Measurements from ENCODE around the gene NEU4.
A peak's percentile ranks its signal among the peaks of the same experiment; 100 is the strongest.
"Not testable (repeated sequence)": the region's sequence is repeated elsewhere in the genome, so short reads cannot be mapped to it uniquely, and the experiment has no call there.

NEU4 gene

DNA sequence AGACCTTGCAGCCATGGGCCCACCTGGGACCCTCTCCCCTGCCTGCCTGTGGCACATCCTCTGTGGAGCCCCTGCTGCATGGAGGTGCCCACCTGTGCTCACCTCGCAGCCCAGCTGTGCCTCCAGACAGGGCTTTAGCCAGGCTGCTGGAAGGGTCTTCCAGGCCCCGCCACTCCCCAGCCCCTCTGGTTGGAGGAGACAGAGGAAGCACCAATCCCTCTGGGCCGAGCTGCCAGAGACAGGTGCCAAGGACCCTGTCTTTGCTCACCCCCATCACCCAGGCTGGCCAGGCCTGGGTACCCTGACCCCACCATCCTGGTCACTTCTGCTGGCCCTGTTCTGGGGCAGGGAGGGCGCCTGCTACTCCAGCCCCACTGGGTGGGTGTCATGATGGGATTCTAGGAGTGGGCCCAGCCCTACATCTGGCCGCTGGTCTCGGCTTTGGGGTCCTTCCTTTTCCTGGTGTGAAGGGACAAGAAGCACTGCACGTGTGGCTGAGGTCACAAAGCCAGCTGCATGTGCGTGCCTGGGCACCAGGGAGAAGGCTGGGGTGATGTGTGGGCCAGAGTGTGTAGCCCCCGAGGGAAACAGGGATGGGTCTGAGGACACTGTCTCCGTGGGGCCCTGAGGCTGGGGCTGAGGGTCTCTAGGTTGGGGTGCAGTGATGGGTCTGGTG, 9.3 kb upstream of the NEU4 start:
- DNase-seq (ENCODE audit: low spot score) = peak; percentile 5

DNA sequence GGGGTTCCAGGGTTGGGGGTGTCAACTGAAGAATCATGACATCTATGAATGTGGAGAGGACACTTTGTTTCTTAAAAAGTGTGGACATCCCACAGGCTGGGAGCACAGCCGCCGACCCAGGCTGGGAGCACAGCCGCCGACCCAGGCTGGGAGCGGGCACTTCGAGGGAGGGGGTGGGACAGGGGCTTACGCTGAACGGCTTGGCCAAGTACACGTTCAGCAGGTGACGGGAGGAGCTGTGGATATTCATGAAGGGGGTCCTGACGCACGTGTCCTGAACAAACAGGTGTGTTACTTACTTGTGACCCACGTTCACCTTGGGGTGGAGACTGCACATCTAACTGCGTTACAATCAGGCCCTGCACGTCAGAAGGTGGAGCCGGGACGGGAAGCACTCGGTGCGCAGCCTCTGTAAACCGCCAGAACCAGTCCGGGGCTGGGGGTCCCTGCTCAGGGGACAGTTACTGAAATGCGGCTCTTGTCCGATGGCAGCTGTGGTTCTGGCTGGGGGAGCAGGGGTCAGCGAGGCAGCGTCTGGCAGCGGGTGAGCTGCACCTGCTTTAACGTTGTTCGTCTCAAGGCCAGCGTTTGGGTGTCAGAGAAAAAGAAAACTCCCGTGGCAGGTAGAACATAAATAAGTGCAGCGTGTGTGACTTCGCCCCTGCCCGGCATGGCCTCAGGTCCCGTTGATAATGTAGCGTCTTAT, 8.6 kb upstream of the NEU4 start:
- DNase-seq (ENCODE audit: low spot score) = not testable (repeated sequence)

DNA sequence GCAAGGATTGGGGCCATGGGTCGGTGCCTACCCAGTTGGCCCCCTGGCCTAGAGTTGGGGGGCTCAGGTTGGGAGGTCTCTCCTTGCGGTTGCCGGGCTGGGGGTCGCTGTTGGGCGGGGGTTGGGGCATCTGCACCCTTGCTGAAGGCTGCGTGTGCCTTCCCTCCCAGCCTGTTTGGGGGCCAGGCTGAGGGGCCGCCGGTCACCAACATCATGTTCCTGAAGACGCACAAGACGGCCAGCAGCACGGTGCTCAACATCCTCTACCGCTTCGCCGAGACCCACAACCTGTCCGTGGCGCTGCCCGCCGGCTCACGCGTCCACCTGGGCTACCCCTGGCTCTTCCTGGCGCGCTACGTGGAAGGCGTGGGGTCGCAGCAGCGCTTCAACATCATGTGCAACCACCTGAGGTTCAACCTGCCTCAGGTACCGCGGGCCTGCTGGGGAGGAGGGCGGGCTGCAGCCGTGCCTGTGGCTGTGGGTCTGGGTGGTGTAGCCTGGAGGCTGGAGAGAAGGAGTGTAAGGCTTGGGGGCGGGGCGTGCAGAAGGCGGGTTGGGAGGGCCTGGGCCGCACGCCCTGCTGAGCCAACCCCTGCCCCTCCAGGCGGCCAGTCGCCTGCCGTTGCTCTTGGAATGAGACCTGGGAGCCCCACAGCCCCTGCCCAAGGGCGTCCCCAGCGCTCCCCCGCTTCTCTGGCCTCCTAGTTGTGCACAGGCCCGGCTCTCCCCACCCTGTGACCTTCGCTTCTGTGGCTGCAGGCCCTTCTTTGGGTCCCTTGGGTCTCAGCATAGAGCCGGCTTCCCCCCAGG, 7.2 kb upstream of the NEU4 start:
- DNase-seq (ENCODE audit: low spot score) = peak; percentile 8

DNA sequence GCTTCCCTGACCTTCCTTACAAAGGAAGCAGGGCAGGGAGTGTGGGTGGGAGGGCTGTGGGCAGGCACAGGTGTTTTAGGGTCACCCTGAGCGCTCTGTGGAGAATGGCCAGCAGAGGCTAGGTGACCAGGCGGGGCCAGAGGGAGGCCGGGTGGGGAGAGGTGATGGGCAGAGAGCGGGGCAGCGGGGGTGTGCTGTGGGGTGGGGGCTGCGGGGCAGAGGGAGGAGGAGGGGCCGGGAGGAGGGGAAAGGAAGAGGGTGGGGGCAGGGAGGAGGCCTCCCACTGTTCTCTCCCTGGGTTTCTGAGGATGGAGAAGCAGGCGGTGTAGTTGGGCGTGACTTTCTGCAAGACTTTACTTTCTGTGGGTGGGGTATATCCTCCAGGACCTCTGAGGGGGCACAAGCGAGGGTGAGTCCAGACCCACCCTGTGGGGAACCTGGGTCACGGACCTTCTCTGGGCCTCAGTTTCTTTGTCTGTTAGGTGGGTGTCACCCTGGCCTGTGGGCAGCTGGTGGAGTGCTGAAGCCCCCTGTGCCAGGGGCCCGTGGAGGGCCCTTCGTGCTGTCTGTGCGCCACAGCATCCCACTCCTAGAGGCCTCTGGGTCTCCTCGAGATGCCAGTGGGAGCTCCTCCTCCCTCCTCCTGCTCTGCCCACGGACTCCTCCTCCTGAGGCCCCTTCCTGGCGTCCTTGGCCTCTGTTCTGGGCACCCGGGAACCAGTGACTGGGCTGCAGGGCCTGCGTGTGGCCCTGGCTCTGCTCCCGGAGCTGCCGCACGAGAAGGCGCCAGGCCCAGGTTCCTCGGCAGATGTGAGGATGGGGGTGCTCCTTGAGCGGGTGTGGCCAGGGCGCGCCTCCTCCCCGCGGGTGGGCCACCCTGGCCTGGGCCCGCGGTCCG, 6.3 kb upstream of the NEU4 start:
- peak; percentile 4 for DNase-seq (ENCODE audit: low spot score)

DNA sequence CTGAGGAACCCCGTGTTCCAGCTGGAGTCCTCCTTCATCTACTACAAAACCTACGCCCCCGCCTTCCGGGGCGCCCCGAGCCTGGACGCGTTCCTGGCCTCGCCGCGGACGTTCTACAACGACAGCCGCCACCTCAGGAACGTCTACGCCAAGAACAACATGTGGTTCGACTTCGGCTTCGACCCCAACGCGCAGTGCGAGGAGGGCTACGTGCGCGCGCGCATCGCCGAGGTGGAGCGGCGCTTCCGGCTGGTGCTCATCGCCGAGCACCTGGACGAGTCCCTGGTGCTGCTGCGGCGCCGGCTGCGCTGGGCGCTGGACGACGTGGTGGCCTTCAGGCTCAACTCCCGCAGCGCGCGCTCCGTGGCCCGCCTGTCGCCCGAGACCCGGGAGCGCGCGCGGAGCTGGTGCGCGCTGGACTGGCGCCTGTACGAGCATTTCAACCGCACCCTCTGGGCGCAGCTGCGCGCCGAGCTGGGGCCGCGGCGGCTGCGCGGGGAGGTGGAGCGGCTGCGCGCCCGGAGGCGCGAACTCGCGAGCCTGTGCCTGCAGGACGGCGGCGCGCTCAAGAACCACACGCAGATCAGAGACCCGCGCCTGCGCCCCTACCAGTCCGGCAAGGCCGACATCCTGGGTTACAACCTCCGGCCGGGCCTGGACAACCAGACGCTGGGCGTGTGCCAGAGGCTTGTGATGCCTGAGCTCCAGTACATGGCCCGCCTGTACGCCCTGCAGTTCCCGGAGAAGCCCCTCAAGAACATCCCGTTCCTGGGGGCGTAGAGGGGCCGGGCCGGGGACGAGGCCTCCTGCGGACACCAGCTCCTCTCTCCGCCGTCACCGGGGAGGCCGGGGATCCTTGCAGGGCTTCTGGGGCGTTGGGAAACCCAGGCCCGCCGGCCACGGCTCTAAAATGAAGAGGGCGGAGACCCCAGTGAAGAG, 5.3 kb upstream of the NEU4 start:
- peak; percentile 42 for DNase-seq (ENCODE audit: low spot score)

DNA sequence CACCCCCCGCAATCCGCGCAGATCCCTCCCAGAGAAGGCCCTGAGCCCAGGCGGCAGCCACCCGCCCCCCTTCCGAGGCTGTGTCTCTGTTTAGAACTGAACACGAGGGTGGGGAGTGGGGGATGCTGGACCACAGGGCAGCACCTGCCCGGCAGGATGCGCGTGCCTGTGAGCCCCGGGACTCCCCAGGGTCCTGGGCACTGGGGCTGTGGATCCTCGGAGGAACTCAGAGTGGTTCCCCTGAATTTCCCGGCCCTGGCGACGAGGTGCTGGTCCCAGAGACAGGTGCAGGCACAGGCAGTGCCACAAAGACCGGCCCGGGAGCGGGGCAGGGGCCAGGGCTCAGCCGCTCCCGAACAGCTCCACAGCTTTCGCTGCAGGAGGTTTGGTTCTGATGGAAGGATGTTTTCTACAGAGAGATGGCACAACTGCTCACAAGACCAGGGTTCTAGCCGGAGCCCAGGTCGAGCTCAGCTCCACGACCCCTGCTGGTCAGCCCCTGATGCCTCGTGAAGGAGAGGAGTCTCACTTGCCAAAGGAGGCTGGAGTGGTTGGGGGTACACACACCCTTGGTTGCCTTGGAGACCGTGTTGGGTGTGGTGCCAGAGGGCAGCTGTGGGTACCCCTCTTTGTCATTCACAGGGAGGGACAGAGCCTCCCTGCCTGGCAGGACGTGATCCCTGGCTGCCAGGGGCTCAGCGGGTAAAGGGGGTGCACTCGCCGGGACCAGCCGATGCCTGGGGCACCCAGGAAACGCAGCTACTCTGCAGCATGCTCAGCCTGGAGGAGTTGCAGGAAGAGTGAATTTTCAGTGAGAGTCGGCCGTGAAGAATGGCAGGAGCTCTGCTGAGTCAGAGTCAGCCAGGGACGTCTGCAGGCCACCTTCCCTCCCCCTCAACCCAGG, 4.4 kb upstream of the NEU4 start:
- DNase-seq (ENCODE audit: low spot score) = peak; percentile 59

DNA sequence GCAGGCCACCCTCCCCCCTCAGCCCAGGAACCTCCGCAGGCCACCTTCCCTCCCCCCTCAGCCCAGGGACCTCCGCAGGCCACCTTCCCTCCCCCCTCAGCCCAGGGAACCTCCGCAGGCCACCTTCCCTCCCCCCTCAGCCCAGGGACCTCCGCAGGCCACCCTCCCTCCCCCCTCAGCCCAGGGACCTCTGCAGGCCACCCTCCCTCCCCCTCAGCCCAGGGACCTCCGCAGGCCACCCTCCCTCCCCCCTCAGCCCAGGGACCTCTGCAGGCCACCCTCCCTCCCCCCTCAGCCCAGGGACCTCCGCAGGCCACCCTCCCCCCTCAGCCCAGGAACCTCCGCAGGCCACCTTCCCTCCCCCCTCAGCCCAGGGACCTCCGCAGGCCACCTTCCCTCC, 2.8 kb upstream of the NEU4 start:
- not testable (repeated sequence) for DNase-seq (ENCODE audit: low spot score)

DNA sequence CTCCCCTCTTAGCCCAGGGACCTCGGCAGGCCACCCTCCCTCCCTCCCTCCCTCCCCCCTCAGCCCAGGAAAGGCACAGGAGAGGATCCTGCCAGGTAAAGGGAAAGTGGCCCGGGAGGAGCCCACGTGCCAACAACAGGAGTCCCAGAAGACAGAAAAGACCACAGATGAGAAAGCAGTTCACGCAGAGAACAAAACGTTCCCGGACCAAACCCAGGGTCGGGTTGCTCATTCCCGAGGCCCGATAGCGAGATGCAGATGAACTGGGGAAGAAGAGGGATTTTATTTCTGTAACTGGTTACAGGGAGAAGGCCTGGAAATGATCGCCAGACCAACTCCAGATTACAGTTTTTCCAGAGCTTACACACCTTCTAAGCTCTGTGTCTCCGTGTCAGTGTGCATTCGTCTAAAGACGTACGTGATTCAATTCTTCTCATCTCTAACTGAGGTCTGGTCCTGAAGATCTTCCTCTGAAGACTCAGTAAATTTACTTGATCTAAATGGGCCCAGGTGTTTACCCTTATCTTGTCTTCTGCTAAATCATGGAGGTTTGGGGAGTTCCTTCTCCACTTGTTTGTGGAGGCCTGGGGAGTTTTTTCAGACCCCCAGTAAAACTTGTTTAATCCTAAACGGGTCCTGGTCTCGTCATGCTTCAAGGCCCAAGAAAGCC, 807 bp upstream of the NEU4 start:
- DNase-seq (ENCODE audit: low spot score) = peak; percentile 14

DNA sequence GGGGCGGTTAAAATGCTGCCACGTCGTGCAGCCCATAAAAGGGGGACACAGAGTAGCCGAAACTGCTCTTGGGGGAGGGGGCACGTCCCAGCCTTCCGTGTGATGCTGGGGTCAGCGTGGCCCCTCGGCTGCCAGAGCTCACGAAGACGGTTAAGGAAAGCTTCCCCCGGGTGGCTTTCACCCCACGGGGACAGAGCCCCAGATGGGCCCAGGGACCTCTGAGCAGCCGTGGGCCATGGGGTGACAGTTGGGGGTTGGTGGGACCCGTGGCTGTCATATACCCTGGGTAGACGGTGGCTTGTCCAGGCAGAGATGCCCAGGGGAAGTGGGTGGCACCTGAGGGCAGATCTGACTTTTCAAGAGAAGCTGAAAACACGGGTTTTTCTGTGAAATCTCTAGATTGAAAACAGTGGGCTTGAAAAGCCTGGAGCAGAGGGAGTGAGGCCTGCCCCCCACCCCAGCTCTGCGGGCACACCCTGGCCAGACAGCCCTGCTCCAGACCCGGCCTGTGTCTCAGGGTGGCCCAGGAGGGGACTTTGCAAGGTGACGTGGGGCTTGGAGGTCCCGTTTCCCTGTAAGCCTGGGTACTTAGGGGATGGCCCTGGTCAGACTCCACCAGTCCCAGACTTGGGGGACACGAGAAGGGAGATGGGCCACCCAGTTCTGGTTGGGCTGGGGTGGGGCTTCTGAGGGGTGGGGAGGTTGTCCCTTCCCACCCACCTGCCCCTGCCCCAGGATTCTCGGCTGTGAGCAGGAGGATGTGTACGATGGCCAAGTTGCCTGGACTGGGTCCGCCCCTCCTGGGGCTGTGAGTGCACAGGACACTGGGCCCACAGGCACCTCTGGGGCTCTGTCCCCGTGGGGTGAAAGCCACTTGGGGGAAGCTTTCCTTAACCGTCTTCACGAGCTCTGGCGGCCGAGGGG, 652 bp downstream of the NEU4 start:
- peak; percentile 14 for DNase-seq (ENCODE audit: low spot score)

DNA sequence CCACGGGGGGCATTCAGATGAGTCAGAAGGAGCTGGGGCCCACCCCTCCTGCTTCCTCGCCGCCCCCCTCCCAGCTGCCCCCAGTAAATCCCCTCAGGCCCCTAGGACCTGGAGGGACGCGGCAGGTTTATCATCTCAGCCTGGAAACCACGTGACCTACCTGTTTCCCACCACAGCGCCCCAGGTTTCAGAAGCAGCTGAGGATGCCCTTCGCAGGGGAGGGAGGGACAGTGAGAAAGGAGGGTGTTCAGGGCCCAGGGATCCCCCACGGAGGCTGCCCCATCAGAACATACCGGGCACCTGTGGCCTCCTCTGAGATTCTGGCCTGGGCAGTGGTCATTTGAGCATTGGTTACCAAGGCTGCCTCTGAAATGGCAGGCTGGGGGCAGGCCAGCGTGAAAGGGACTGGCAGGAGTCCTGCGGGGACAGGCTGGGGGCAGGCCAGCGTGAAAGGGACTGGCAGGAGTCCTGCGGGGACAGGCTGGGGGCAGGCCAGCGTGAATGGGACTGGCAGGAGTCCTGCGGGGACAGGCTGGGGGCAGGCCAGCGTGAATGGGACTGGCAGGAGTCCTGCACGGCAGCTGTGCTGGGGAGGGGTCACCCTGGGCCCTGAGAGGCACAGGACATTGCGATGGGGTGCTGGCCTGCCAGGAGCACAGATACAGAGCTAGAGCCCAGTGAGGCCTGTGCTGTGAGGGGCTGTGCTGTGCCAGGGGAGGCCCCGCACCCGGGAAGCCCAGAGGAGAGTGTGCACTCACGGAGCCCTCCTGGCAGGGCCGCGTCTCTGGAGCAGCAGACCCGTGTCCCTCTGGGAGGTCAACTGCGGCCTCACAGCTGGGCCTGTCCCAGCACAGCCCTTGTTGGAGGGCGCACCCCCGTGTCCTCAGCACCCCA, 1.6 kb downstream of the NEU4 start:
- DNase-seq (ENCODE audit: low spot score) = peak; percentile 17

DNA sequence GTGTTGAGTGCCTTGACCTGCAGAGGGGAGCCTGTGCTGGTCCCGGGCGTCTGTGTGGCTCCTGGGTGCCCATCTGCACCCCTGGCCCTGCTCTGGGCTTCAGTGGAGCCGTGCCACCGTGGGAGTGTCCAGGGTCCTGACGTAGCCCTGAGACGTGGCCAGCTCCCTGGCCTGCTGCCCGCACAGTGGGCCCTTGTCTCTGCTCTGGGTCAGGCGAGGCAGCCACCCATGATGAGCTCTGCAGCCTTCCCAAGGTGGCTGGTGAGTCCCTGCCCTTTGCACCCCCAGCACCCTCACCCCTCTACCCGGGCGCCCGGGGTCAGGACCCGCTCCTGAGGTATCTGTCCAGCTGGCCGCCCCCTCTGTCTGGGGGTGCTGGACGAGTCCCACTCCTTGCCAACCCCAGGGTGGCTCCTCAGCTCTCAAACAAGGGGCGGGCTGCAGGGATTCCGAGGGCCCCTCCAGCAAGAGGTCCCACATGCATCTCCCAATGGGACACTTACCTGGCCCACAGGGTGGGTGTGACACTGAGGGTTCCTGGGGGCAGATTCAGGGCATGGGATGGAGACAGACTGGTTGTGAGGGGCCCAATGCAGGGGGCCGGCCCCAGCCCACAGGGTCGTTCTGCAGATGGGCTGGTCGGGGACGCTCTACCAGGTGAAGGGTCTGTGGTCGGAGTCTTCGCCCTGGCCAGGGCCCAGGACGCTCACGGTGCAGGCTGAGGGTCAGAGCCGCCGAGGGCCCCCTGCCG, 2.4 kb downstream of the NEU4 start:
- peak; percentile 28 for DNase-seq (ENCODE audit: low spot score)

DNA sequence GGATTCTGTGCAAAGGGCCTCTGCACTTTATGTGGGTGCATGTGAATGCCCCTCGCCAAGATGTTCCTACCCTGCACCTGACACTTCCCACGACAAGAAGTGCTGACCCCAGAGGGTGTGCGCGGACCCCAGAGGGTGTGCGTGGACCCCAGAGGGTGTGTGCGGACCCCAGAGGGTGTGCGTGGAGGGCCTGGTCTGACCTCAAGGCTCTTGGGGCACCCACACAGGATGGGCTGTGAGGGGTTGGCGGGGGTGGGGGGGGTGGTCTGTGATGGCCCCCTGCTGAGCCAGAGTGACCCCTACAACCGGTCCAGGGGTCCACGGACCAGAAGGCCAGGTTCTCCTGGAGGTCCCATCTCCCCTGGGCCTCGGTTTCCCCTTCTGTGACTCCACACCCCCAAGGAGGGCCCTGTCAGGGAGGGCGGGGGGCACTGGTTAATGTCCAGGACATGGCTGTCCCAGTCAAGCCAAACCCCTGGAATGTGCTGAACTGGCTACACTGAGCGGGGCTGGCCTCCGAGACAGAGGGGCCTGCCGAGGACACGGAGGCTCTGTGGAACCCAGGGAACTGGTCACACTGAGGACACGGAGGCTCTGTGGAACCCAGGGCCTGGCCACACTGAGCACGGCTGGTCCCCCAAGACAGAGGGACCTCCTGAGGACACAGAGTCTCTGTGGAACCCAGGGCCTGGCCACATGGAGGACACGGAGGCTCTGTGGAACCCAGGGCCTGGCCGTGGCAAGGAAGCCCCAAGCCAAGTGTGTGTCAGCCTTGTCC, 3.1 kb downstream of the NEU4 start:
- DNase-seq (ENCODE audit: low spot score) = peak; percentile 7

DNA sequence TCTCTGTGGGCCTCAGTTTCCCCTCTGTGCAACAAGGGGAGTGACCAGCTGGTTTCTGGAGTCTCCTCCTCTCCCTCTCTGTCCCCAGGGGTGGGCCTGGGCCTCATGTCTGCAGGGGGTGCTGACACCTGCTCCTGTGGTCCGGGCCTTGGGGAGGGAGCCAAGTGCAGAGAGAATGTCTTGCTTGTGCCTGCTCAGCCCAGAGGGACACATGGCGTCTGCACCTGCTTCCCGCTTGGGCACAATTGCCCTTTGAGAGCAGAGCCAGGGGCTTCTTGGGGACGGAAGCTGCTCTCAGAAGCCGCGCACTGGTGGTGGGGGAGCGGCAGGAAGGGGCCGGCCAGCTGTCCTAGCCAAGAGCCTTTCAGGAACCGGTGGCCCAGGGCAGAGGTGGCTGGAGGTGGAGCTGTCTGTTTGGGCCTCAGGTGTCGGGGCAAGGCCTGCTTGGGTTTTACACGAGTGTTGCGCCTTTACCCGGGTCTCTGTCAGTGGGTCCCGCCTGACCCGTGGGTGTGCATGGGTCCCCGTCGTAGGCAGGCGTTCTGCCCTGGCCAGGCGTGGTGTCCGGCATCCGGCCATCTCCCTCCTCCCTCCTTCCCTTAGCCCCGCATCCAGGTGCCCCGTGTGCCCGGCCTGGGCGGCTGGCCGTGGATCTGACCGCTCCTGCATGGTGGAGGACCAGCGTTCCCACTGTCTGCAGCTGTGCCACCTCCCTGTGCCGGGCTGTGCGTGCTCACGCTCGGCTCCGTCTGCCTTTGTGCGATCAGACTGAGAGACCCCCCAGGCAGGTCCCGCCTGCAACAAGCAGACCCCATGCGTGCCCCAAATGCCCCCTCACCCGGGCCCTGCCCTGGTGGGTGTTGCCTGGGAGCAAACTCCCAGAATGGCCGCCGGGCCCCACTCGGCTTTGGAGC, 4.0 kb downstream of the NEU4 start:
- peak; percentile 8 for DNase-seq (ENCODE audit: low spot score)

DNA sequence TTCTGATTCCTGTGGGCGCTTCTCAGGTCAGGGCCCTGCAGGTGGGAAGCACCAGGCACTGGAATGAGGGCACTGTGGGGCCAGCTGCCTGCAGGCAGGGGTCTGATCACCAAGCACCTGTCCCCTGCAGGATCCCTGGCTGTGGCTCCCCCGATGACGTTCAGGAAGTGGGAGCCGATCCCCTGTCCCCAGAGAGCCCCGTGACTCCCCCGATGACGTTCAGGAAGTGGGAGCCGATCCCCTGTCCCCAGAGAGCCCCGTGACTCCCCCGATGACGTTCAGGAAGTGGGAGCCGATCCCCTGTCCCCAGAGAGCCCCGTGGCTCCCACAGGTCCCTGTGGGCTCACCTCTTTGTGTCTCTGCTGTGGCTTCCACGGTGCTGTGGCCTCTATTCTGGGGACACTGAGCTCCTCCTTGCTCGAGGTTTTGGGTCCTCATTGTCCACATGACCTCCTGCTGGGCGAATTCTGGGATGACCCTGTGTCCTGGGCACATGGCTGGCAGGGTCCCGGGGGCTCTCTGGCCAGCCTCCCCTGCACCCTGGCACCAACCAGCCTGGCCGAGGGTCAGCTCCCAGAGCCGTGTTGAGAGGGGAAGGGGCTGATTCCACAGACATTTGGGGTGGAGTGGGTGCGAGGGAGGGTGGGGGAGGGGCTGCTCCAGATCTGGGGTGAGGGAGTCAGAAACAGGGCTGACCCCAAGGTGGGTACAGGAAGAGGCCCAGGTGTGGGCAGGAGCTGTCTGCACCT, 4.8 kb downstream of the NEU4 start:
- DNase-seq (ENCODE audit: low spot score) = peak; percentile 18

All from hepatic stellate cell (primary cell).